HepG2 (cell line): ENCODE results near the gene VGLL4. TPM values are rescaled to one million over a fixed set of nuclear protein-coding genes. Genes with fewer than 3 reads are reported as not detected.

Experiments used
- AFF4 ChIP-seq: sonication (generic); formaldehyde crosslinking; IDR thresholded peaks from 2 replicates; pipeline ENCODE4 v1.4.0; 2020; ENCODE audit warnings: missing genetic modification reagents
- AKNA ChIP-seq: sonication (generic); formaldehyde crosslinking; IDR thresholded peaks from 2 replicates; pipeline ENCODE4 v1.4.0; 2020; ENCODE audit warnings: missing genetic modification reagents, borderline replicate concordance
- DMAP1 ChIP-seq: IDR thresholded peaks from 2 replicates; pipeline ENCODE4 v1.6.1; 2016
- ELF3 ChIP-seq: IDR thresholded peaks from 2 replicates; pipeline ENCODE4 v1.6.1; 2016; ENCODE audit warnings: missing genetic modification reagents, missing compliant biosample characterization
- NFIC ChIP-seq: IDR thresholded peaks from 2 replicates; pipeline ENCODE4 v1.6.1; 2012; ENCODE audit warnings: mild to moderate bottlenecking, low read length, inconsistent platforms
- RFX3 ChIP-seq: IDR thresholded peaks from 2 replicates; pipeline ENCODE4 v1.6.1; 2016; ENCODE audit warnings: missing biosample characterization, missing genetic modification reagents
- SOX13 ChIP-seq, 3 experiments: fragments of 450-650 bp in 1 of 3; sonication (generic) in 1 of 3; formaldehyde crosslinking in 1 of 3; IDR thresholded peaks in 2 of 3; conservative IDR thresholded peaks in 1 of 3; 2 replicates each; pipeline versions ENCODE4 v1.5.0 to v1.6.1; 2016 to 2020; ENCODE audit warnings: antibody characterized with exemption in 1 of 3, mild to moderate bottlenecking in 1 of 3, missing compliant biosample characterization in 1 of 3, missing genetic modification reagents in 1 of 3, moderate library complexity in 1 of 3
- U2AF1 ChIP-seq: fragments of 200-400 bp; formaldehyde crosslinking; optimal IDR thresholded peaks from 2 replicates; pipeline ENCODE3; 2017; ENCODE audit warnings: mild to moderate bottlenecking, low read depth, low read length
- ZBED4 ChIP-seq: sonication (generic); formaldehyde crosslinking; IDR thresholded peaks from 2 replicates; pipeline ENCODE4 v1.4.0; 2020; ENCODE audit warnings: missing genetic modification reagents, borderline replicate concordance
- ZBTB37 ChIP-seq: sonication (generic); formaldehyde crosslinking; IDR thresholded peaks from 2 replicates; pipeline ENCODE4 v1.4.0; 2020; ENCODE audit warnings: mild to moderate bottlenecking, missing genetic modification reagents
- ZNF136 ChIP-seq: sonication (generic); formaldehyde crosslinking; IDR thresholded peaks from 2 replicates; pipeline ENCODE4 v1.8.1; 2022; ENCODE audit warnings: low read depth, mild to moderate bottlenecking, moderate library complexity, missing genetic modification reagents
- ZNF331 ChIP-seq: sonication (generic); formaldehyde crosslinking; IDR thresholded peaks from 2 replicates; pipeline ENCODE4 v1.4.0; 2020; ENCODE audit warnings: missing genetic modification reagents
- ZNF580 ChIP-seq: IDR thresholded peaks from 2 replicates; pipeline ENCODE4 v1.6.1; 2016; ENCODE audit warnings: low read depth, borderline replicate concordance
- polyA plus RNA-seq, 8 experiments: library from polyadenylated mRNA; depleted of rRNA in 3 of 8; stranded (reverse) in 7 of 8; unstranded in 1 of 8; fragments of >200 nt; fragmentation: Illumina TruSeq in 4 of 8; extraction: Trizol in 4 of 8; gene quantifications; 2 replicates each; pipeline versions ENCODE4 v1.2.1 to v1.2.3, GENCODE V29; 2011 to 2016; ENCODE audit warnings: low read depth in 4 of 8, missing spikeins in 1 of 8, mixed read lengths in 1 of 8; ENCODE audit not compliant: insufficient read depth in 1 of 8
- total RNA-seq, 5 experiments: library from RNA; depleted of rRNA; stranded (reverse); fragments of >200 nt; fragmentation: Illumina TruSeq; extraction: Trizol; gene quantifications; 2 replicates each; pipeline ENCODE4 v1.2.3, GENCODE V29; 2016; ENCODE audit warnings: low read depth in 1 of 5

VGLL4 gene
- total and polyA plus RNA-seq, 2 of the 13 experiments (the other 11 are each of a cell fraction or from before 2014, with no cell fraction given): 23.2 to 39.0 TPM

- TF ChIP-seq ZBED4 (CRISPR knock-in tag) (no peak), ZBTB37 (no peak), U2AF1 (no peak), ZNF136 (CRISPR knock-in tag) (no peak), ELF3 (CRISPR knock-in tag) (0 out of 2 replicates have a peak, but pooled peaks have one; percentile 22), AKNA (CRISPR knock-in tag) (no peak), AFF4 (CRISPR knock-in tag) (no peak), ZNF331 (peak; percentile 41; the same call in 1 of the 2 replicates), NFIC (no peak), SOX13 (IDR thresholded peaks at IDR 0.05) (no peak), SOX13 (CRISPR knock-in tag; conservative IDR thresholded peaks at IDR 0.05 in 1 of 2, IDR thresholded peaks at IDR 0.05 in 1 of 2) (peak in 1 of 2 experiments; percentile 84; a peak in 2 of 4 replicates), ZNF580 (CRISPR knock-in tag) (no peak), RFX3 (CRISPR knock-in tag) (no peak), DMAP1 (CRISPR knock-in tag) (no peak)
Observed at GRCh38 chr3:11591391-11592282, 52.1 kb downstream of the VGLL4 start (continued).
